Globus pallidus (tissue), 1 donor: ENCODE data around the gene KLHL13.
"Not testable (repeated sequence)": the region's sequence is repeated elsewhere in the genome, so short reads cannot be mapped to it uniquely, and the experiment has no call there.

ENCODE experiments used
- DNase-seq: peaks from one replicate; pipeline ENCODE4 v3.0.0-alpha.2; 2015; ENCODE audit warnings: low spot score

The KLHL13 gene

GRCh38 chrX:118116713-118117550, at the start of gene KLHL13:
KLHL13 (minus strand) TSS chrX:118116810; CDS start chrX:118028473, 88,337 bp downstream.
- peak; percentile 40 for DNase-seq

DNA sequence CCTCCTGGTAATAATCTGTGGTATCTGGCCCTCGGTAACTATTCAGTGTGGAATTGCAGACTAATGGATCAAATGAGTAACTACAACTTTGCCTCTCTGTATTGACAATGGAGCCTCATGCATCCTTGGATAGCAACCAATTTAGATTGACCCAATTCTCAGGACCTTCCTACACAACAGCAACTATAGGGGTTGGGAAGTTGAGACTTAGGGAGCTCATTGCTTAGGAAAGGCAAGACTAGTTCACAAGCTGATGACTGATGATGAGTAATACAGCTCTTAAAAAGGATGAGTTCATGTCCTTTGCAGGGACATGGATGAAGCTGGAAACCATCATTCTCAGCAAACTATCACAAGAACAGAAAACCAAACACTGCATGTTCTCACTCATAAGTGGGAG, 47.5 kb upstream of the KLHL13 start:
- no peak for DNase-seq

GRCh38 chrX:118156953-118157608, 40.5 kb upstream of the KLHL13 start:
- DNase-seq, result no peak

- no peak for DNase-seq
These were observed 39.8 kb upstream of the KLHL13 start for GRCh38 chrX:118156254-118156952.

DNA sequence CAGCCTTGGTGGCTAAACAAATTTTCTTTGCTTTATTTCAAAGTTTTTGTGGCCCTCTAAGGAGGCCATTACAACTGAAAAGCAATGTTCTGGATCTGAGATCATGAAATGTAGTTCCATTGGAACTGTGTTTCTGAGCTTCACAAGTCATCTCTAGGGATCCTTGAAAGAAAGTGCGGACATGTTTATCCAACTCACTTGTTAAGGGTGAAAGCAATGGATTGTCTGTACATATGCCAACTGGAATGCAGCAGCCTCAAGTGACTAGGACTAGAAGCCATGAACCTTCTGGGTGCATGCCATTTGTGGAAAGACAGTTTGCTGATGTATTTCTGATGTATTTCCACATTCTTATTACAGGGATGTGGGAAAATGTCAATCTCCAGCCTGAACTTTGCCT, 36.7 kb upstream of the KLHL13 start:
- no peak for DNase-seq

DNA sequence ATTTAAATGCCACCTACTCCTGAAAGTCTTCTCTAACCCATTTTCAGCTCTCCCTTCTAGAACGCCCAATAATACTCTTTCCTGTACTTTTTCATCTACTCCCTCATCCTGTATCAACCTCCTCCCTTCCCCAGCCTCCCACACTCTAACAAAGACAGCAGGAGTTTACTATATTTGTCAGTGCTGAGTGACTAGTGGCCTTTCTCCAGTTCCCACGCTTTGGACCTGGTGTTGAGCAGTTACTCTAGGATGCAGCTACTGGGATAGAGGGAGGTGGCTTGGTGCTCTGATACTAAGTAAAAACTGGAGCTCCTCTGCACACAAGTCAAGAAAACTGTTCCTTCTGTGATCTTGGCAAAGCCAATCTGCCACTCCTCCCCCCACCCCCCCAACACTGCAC, 36.1 kb upstream of the KLHL13 start:
- DNase-seq, result no peak

DNA sequence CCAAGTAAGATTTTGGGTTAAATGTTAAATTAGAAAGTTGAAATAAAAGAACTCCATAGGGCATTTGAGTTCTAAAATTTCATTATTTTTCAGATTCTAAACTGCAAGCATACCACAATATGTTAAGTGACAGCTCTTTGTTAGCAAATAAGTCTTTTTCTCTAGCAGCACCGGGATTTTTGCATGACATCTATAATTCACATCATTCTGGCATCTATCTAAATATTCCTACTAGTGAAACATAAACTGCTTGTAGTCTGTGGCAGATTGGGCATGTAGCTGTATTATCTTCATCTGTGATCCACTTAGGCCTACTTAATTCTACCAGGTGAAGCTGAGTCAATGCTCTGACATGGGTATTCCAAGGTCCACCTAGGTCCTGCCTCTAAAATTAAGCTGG, 32.1 kb upstream of the KLHL13 start:
- no peak for DNase-seq

GRCh38 chrX:118147771-118148170, 31.2 kb upstream of the KLHL13 start:
- not testable (repeated sequence) for DNase-seq

- no peak for DNase-seq
These were observed 27.0 kb upstream of the KLHL13 start for GRCh38 chrX:118143578-118143977.

DNA sequence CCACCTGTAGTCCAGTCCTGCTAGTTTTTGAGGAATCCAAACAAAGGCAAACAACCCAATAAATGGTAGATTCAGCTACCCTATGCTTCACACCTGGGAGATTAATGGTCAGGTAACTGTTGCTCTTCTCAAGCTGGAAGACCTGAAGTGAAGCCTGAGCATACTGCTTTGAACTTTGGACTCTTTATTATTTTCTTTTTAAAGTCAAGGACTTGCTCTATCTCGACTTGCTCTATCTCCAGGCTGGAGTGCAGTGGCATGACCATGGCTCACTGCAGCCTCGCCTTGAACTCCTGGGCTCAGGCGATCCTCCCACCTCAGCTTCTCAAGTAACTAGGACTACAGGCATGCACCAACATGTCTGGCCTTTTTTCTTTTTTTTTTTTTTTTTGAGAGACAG, 14.7 kb upstream of the KLHL13 start:
- no peak for DNase-seq

- DNase-seq, result no peak
These were observed 13.1 kb upstream of the KLHL13 start for GRCh38 chrX:118129681-118130080.

DNA sequence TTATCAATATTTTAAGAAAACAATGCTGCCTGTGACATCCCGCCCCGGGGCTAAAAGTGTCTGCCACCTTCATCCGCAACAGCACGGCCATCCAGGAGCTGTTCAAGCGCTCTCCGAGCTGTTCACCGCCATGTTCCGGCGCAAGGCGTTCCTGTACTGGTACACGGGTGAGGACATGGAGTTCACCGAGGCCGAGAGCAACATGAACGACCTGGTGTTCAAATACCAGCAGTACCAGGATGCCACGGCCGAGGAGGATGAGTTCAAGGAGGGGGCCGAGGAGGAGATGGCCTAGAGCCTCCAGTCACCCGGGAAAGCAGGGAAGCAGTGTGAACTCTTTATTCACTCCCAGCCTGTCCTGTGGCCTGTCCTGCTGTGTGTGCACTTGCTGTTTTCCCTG, 12.1 kb upstream of the KLHL13 start:
- no peak for DNase-seq

- DNase-seq, result no peak
These were observed 9.7 kb upstream of the KLHL13 start for GRCh38 chrX:118126286-118126685.

DNA sequence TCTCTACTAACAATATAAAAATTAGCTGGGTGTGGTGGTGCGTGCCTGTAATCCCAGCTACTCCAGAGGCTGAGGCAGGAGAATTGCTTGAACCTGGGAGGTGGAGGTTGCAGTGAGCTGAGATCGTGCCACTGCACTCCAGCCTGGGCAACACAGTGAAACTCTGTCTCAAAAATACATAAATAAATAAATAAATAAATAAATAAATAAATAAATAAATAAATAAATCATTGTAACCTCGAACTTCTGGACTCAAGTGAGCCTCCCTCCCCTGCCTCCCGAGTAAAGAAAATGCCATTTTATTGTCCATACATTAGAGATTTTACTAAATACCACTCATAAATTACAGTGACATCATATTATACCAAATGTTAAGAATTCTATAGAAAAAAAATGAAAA, 7.6 kb upstream of the KLHL13 start:
- not testable (repeated sequence) for DNase-seq

DNA sequence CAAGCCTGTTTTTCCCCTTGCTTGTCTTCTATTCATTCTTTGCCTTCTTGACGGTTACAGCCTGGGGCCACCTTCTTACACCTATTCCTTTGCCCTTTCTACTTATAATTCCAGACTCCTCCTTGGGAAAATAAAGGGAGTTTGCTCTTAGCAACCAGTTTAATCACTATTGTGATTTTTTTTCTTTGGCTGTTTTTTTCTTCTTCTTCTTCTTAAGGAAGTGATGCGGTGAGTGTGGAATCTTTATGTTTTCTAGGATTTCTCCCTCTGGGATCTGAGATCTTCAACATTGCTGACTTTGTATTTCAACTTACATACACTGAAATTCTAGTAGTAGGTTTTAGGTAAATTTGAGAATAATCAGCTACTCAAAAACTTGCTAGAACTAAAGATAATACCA, 1.1 kb upstream of the KLHL13 start:
- DNase-seq, result no peak

- no peak for DNase-seq
These were observed 477 bp downstream of the KLHL13 start for GRCh38 chrX:118115953-118116712.

GRCh38 chrX:118114971-118115370, 1.6 kb downstream of the KLHL13 start:
- no peak for DNase-seq

DNA sequence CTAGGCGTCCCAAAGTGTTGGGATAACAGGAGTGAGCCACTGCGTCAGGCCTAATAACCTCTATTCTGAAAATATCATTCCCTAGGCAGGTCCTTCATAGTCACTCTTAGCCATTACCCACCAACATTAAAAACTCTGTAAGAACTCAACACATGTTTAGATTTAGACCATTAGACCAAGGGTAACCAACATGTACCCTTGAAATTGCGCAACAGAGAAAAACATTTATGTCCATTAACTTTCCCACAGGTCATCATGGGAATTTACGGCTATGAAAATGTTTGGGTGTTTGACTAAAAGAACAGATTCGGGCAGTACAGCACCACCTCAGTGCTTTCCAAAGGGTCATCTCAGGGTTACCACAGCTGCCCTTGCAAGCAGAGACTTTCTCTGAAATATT, 7.5 kb downstream of the KLHL13 start:
- no peak for DNase-seq

- DNase-seq, result no peak
These were observed 8.3 kb downstream of the KLHL13 start for GRCh38 chrX:118108304-118108703.

- no peak for DNase-seq
These were observed 16.5 kb downstream of the KLHL13 start for GRCh38 chrX:118100091-118100490.

DNA sequence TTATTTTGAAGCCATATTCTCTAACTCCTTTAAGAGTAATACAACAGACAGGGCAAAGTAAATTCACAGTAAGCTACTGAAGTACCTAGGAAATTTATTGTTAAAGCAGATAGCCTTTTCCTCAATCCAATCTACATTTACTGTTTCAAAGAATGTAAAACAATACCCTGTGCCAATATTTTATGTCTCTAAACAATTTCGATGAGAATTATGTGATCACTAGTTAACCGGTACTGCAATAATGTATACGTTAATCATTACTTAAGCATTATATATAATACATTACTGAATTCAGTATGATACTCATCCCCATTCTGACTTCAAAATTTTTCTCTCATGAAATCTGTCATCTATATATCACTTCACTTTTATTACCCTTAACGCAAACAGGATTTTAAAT, 28.5 kb downstream of the KLHL13 start:
- DNase-seq, result no peak

DNA sequence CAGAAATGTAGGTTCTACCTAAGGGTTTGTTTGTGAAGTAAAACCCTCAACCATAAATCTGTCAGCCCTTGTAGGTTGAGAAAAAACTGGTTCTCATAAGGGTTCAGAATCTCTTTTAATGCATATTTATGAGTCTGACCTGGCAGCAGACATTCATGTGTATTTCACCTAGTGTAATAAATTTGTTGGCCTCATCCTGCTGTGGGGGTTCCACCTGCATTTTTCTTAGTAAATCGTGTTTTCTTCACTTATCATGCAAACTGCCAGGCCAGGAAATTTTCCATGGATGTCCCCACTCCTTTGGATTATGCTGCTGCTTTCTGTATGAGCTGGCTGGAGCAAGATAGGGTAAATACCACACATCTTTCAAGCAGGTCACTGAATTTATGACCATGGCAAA, 42.4 kb downstream of the KLHL13 start:
- no peak for DNase-seq
